ENCODE data around the gene SIM1.

SIM1 gene

DNA sequence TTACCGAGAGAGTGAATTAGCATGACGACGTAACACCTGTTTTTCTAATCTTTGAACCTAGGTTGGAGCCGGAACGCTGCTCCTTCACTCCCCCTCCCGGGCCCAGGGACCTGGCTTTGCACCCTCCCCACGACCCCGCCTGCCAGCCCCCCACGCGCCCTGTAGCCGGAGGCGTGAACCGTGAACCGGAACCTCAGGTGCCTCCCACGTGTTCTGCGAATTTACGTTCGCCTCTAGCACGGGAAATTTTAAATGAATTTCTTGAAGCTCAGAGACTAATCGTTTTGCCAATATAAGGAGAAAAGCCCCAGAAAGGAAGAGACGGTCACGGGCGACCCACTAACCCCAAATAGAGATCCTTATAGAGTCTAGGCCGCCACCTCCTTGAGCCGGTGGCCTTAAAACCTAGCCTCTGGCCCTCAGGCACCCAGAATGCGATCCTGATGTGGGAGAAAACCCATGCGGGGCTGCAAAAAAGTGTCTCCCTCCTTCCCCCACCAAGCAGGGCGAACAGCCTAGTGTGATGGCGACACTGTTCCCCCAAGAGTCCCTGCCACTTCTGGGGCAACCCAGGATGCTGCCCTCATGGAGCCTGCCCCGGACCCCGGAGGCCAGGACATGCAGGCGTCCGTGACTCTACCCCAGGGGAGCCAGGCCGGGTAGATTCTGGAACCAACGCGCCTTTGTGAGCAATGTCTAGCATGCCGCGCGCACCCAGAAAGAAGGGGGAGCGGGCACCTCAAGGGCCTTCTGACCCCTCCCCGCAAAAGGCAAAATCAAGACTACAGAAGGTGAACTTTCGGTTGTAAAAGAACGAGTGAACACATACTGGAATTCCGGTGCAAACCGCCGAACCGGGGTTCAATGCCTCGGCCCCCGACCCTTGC lies 2.7 kb upstream of the SIM1 start:
- Histone ChIP-seq H3K36me3 (ENCODE audit: control insufficient read depth, insufficient read depth, low read length) (no peaks in the 10 kb centered on the region), H3K4me1 (ENCODE audit: control insufficient read depth, insufficient read depth, low read length) (peaks cover 4% of the 10 kb centered on the region), H3K27me3 (ENCODE audit: control insufficient read depth, insufficient read depth, low read length) (peaks cover 92% of the 10 kb centered on the region), H3K4me3 (ENCODE audit: low read length) (no peak overlapping the region), H3K9me3 (ENCODE audit: control insufficient read depth, low read length) (no peaks in the 10 kb centered on the region), H3K9ac (ENCODE audit: low read length) (no peak overlapping the region)

GRCh38 chr6:100466410-100467128 lies 1.8 kb upstream of the SIM1 start:
- H3K9me3 ChIP-seq (ENCODE audit: control insufficient read depth, low read length): no peaks in the 10 kb centered on the region
- no peak overlapping the region for H3K4me3 ChIP-seq (ENCODE audit: low read length)
- H3K36me3 ChIP-seq (ENCODE audit: control insufficient read depth, insufficient read depth, low read length): no peaks in the 10 kb centered on the region
- H3K9ac ChIP-seq (ENCODE audit: low read length): no peak overlapping the region
- H3K27me3 ChIP-seq (ENCODE audit: control insufficient read depth, insufficient read depth, low read length): peaks cover 95% of the 10 kb centered on the region
- peaks cover 4% of the 10 kb centered on the region for H3K4me1 ChIP-seq (ENCODE audit: control insufficient read depth, insufficient read depth, low read length)

GRCh38 chr6:100465701-100466409 lies 1.1 kb upstream of the SIM1 start:
- no peaks in the 10 kb centered on the region for H3K36me3 ChIP-seq (ENCODE audit: control insufficient read depth, insufficient read depth, low read length)
- H3K4me3 ChIP-seq (ENCODE audit: low read length): no peak overlapping the region
- H3K9ac ChIP-seq (ENCODE audit: low read length): no peak overlapping the region
- peaks cover 96% of the 10 kb centered on the region for H3K27me3 ChIP-seq (ENCODE audit: control insufficient read depth, insufficient read depth, low read length)
- H3K9me3 ChIP-seq (ENCODE audit: control insufficient read depth, low read length): no peaks in the 10 kb centered on the region
- peaks cover 4% of the 10 kb centered on the region for H3K4me1 ChIP-seq (ENCODE audit: control insufficient read depth, insufficient read depth, low read length)

- Histone ChIP-seq H3K4me3 (ENCODE audit: low read length) (no peak overlapping the region), H3K27me3 (ENCODE audit: control insufficient read depth, insufficient read depth, low read length) (peaks cover 97% of the 10 kb centered on the region), H3K4me1 (ENCODE audit: control insufficient read depth, insufficient read depth, low read length) (peaks cover 4% of the 10 kb centered on the region), H3K9me3 (ENCODE audit: control insufficient read depth, low read length) (no peaks in the 10 kb centered on the region), H3K9ac (ENCODE audit: low read length) (no peak overlapping the region), H3K36me3 (ENCODE audit: control insufficient read depth, insufficient read depth, low read length) (no peaks in the 10 kb centered on the region)
Observed at GRCh38 chr6:100464162-100464851, 414 bp downstream of the SIM1 start.

DNA sequence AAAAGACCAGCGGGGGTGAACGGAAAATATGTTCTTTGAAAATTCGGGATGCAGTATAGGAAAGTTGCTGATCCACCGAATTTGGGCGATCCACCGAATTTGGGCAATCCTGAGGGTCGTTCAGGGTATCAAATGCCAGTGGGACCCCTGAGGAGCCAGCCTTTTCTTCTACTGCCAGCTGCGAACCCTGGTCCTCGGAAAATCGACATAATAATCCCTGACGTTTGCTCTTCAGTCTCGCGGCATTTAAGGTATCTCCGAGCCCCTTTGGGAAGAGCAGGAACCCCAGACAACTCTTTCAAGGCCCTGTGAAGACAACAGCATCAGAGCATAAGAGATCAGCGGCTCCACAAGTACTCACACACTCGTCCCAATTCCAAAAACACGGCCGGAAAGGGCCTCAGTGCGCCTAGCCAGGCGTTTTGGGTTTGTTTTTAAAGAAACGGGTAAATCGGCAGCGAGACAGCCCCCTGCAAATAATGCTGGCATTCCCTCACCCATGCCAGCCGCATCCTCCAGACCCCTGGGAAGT lies 1.0 kb downstream of the SIM1 start:
- no peaks in the 10 kb centered on the region for H3K9me3 ChIP-seq (ENCODE audit: control insufficient read depth, low read length)
- H3K9ac ChIP-seq (ENCODE audit: low read length): no peak overlapping the region
- H3K4me3 ChIP-seq (ENCODE audit: low read length): no peak overlapping the region
- peaks cover 98% of the 10 kb centered on the region for H3K27me3 ChIP-seq (ENCODE audit: control insufficient read depth, insufficient read depth, low read length)
- H3K4me1 ChIP-seq (ENCODE audit: control insufficient read depth, insufficient read depth, low read length): peaks cover 4% of the 10 kb centered on the region
- H3K36me3 ChIP-seq (ENCODE audit: control insufficient read depth, insufficient read depth, low read length): no peaks in the 10 kb centered on the region

GRCh38 chr6:100462706-100463629 lies 1.8 kb downstream of the SIM1 start:
- Histone ChIP-seq H3K4me1 (ENCODE audit: control insufficient read depth, insufficient read depth, low read length) (peaks cover 4% of the 10 kb centered on the region), H3K4me3 (ENCODE audit: low read length) (no peak overlapping the region), H3K9ac (ENCODE audit: low read length) (no peak overlapping the region)

DNA sequence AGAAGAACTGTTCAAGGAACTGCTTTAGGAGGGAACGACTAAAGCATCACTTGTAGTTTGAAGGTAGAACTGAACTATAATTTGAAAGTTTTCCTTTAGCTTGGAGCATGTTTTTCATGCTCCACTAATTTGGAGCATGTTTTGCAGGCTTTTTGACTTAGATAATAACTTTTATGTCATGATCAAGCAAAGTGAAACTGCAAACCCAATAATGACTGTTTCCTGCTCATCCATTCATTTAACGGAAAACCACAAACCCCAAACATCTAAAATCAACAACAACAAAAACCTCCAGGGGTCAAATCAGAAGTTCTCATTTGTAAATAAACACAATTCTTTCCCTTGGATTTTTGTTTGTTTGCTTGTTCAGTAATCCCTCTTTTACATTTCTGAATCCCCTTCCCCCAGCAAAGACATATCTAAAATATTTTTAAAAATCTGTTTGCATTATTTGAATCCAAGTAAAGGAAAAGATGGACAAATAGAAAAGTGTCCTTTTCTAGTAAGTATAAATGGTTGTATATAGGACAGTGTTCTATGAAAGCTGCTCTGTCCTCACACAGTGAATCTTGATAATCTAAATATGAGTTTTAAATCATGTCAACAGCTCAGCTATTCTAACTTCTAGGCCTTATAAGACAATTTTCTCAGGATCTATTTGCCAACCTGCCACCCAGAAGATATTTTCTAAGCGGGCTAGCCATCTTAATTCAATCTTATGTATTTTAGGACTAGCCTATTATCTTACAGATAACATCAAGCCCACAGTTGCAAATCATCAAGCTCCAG lies 2.6 kb downstream of the SIM1 start:
- Histone ChIP-seq H3K4me3 (ENCODE audit: low read length) (no peak overlapping the region), H3K9me3 (ENCODE audit: control insufficient read depth, low read length) (no peaks in the 10 kb centered on the region), H3K4me1 (ENCODE audit: control insufficient read depth, insufficient read depth, low read length) (peaks cover 4% of the 10 kb centered on the region), H3K36me3 (ENCODE audit: control insufficient read depth, insufficient read depth, low read length) (no peaks in the 10 kb centered on the region), H3K9ac (ENCODE audit: low read length) (no peak overlapping the region), H3K27me3 (ENCODE audit: control insufficient read depth, insufficient read depth, low read length) (peaks cover 100% of the 10 kb centered on the region)

More at GRCh38 chr6:100462706-100463629, 1.8 kb downstream of the SIM1 start:
- Histone ChIP-seq H3K27me3 (ENCODE audit: control insufficient read depth, insufficient read depth, low read length) (peaks cover 100% of the 10 kb centered on the region), H3K36me3 (ENCODE audit: control insufficient read depth, insufficient read depth, low read length) (no peaks in the 10 kb centered on the region), H3K9me3 (ENCODE audit: control insufficient read depth, low read length) (no peaks in the 10 kb centered on the region)

DNA sequence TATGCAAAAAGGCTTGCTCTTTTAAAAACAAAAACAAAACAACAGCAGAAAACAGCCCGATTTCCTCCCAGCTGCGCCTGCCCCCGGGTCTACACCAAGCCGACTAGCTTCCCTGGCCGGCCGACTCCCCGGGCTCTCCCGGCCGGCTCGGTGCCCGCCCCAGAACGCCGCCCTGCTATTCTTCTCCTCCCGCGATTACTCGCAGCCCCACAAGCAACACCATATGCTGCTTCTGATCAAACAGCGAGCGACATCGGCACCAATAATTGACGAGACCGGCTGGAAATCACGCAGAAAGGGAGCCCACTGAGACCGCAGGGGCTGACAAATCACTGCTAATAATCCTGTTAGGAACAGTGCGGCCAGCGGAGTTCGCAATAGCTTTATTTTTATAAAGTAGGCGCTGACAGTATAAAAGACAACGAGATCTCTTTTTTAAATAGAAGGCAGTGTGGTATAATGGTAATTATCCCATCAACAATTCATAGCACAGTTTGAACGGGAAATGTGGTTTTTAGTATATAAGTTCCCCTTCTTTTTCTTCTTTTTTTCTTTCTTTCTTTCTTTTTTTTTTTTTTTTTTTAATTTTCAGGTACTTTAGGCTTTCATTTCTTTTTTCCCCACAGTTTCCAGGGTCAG lies 3.3 kb downstream of the SIM1 start:
- Histone ChIP-seq H3K36me3 (ENCODE audit: control insufficient read depth, insufficient read depth, low read length) (no peaks in the 10 kb centered on the region), H3K4me1 (ENCODE audit: control insufficient read depth, insufficient read depth, low read length) (peaks cover 4% of the 10 kb centered on the region), H3K9ac (ENCODE audit: low read length) (no peak overlapping the region), H3K27me3 (ENCODE audit: control insufficient read depth, insufficient read depth, low read length) (peaks cover 100% of the 10 kb centered on the region), H3K4me3 (ENCODE audit: low read length) (no peak overlapping the region), H3K9me3 (ENCODE audit: control insufficient read depth, low read length) (no peaks in the 10 kb centered on the region)

DNA sequence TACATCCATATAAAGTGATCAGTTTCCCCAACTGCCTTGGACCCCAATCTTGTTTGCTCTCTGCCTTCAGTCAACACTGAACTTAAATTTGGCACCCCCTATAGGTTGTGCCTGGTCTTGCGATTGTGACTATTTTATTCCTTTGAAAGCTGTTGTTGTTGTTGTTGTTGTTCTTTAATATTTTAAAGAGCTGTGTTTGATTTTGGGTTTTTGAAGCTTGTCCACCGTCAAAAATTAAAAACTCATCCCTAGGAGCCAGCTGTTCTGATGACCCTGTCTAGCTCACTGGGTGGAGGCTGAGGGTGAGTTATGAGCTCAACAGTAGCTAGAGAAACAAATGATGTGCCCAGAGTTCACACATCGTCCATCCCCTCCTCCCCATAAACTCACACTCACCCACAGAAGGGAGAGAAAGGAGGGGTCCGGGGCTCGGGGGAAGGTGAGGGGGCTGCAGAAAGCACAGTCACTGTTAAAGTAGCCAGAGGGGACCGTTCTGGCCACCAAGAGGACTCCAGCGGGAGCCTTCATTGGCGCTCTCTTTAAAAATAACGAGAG lies 4.0 kb downstream of the SIM1 start:
- Histone ChIP-seq H3K4me1 (ENCODE audit: control insufficient read depth, insufficient read depth, low read length) (peaks cover 9% of the 10 kb centered on the region), H3K4me3 (ENCODE audit: low read length) (no peak overlapping the region), H3K9me3 (ENCODE audit: control insufficient read depth, low read length) (no peaks in the 10 kb centered on the region), H3K36me3 (ENCODE audit: control insufficient read depth, insufficient read depth, low read length) (no peaks in the 10 kb centered on the region), H3K9ac (ENCODE audit: low read length) (no peak overlapping the region), H3K27me3 (ENCODE audit: control insufficient read depth, insufficient read depth, low read length) (peaks cover 100% of the 10 kb centered on the region)

Data from mucosa of stomach (tissue), 1 donor.